Measurements from ENCODE around the gene CENATAC.

The CENATAC gene

GRCh38 chr11:119019996-119020395 is 22.1 kb downstream of the CENATAC start:
- no peak for TF ChIP-seq CTCF (IDR thresholded peaks at IDR 0.05; ENCODE audit: control extremely low read depth, extremely low read depth, low read depth, missing control alignments)
- ChIA-PET CTCF (interaction anchor here (1.0 to 2.1 kb wide), 3 partner anchors 8 to 11 kb away, joined by 3 to 6 read pairs (median 3); no protein-coding TSS in a partner anchor), POLR2A (interaction anchor here (1.7 kb wide), 1 partner anchor 35 kb away, joined by 6 read pairs; no protein-coding TSS in a partner anchor)
- no peak for DNase-seq (ENCODE audit: extremely low spot score)

DNA sequence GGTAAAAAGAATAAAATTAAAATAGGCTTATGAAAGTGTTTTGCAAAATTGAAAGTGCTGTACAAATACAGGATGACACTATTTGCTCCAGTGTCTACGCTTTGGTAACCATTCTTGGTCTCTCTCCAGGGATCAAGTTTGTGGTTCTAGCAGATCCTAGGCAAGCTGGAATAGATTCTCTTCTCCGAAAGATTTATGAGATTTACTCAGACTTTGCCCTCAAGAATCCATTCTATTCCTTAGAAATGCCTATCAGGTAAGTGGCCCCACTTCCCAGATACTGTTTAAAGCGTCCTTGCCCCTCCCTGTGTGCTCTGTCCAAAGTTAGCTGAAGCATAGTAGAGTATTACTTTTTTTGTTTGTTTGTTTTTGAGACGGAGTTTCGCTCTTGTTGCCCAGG is 23.7 kb downstream of the CENATAC start:
- TF ChIP-seq CTCF (IDR thresholded peaks at IDR 0.05; ENCODE audit: control extremely low read depth, extremely low read depth, low read depth, missing control alignments) = no peak
- ChIA-PET POLR2A (no interaction called here), CTCF (interaction anchor here (1.0 kb wide), 1 partner anchor 9 kb away, joined by 3 read pairs; the partner anchor contains the start of gene SLC37A4)
- DNase-seq (ENCODE audit: extremely low spot score) = no peak

GRCh38 chr11:119023741-119024140 is 25.8 kb downstream of the CENATAC start:
- ChIA-PET CTCF (interaction anchor here (0.7 to 1.9 kb wide), 5 partner anchors 24 to 314 kb away, joined by 3 to 4 read pairs (median 3); no protein-coding TSS in a partner anchor), POLR2A (no interaction called here)
- no peak for DNase-seq (ENCODE audit: extremely low spot score)
- TF ChIP-seq CTCF (IDR thresholded peaks at IDR 0.05; ENCODE audit: control extremely low read depth, extremely low read depth, low read depth, missing control alignments) = no peak

- no peak for DNase-seq (ENCODE audit: extremely low spot score)
- TF ChIP-seq CTCF (IDR thresholded peaks at IDR 0.05; ENCODE audit: control extremely low read depth, extremely low read depth, low read depth, missing control alignments) = no peak
- CTCF ChIA-PET = interaction anchor here (0.9 to 1.9 kb wide), 4 partner anchors 11 to 313 kb away, joined by 3 to 4 read pairs (median 3); partner anchors contain the start of gene VPS11
- POLR2A ChIA-PET = no interaction called here
Measured at GRCh38 chr11:119024430-119025098, 26.6 kb downstream of the CENATAC start.

DNA sequence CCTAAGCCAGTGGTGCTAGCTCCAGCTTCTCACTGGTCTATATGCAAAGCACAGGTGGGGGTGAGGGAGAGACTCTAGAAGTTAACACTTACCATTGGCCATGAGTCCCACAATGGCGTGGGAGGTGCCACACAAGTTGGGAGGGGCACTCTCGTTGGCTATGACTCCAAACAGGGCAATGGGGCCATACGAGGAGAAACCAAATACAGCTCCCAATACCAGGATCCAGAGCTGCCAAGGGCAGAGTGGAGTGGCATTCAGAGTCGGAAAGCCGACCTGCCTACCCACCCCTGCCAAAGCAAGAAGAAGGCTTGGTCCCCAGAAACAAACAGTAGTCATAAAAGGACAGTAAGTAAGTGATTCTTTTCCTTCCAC is 27.1 kb downstream of the CENATAC start:
- no peak for DNase-seq (ENCODE audit: extremely low spot score)
- no peak for TF ChIP-seq CTCF (IDR thresholded peaks at IDR 0.05; ENCODE audit: control extremely low read depth, extremely low read depth, low read depth, missing control alignments)
- ChIA-PET POLR2A (no interaction called here), CTCF (interaction anchor here (1.0 to 1.3 kb wide), 2 partner anchors 11 to 43 kb away, joined by 3 read pairs; partner anchors contain the start of gene VPS11)

GRCh38 chr11:119025541-119025940 is 27.6 kb downstream of the CENATAC start:
- TF ChIP-seq CTCF (IDR thresholded peaks at IDR 0.05; ENCODE audit: control extremely low read depth, extremely low read depth, low read depth, missing control alignments) = no peak
- no peak for DNase-seq (ENCODE audit: extremely low spot score)
- CTCF ChIA-PET = interaction anchor here (1.0 to 1.3 kb wide), 2 partner anchors 10 to 42 kb away, joined by 3 read pairs; partner anchors contain the start of gene VPS11
- POLR2A ChIA-PET = no interaction called here
